Measurements from ENCODE around the gene WDFY3. TPM values are rescaled to one million over a fixed set of nuclear protein-coding genes. Genes with fewer than 3 reads are reported as not detected.

Gene WDFY3
- total and polyA plus RNA-seq, 9 of the 15 experiments (the other 6 are each of a cell fraction or from before 2014, with no cell fraction given), result 0.58 to 13.5 (median 9.4) TPM

DNA sequence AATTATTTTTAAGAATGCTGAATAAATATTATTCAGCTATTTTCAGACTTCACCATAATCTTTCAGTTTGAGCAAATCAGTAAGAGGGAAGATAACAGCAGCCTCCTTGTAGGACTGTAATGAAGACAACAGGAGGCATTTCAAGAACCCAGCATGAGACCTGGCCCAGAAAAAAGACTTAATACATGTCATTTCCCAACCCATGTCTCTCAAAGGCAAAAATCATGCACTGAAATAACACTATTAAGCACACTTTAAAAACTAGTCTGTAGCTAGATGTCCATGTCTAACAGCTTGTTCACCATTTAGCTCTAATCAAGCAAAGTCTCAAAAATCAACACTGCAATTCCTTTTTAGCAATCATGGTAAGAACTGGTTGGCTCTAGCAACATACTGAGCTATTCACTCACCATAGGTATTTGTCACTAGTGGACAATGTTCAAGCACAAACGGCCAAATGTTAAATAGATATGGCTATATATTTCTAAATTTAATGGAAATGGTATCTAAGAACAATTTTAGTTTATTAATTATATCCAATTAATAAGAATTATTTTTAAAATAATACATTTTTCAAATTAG is 109.9 kb downstream of the WDFY3 start (continued):
- TF ChIP-seq, protein P1, sequence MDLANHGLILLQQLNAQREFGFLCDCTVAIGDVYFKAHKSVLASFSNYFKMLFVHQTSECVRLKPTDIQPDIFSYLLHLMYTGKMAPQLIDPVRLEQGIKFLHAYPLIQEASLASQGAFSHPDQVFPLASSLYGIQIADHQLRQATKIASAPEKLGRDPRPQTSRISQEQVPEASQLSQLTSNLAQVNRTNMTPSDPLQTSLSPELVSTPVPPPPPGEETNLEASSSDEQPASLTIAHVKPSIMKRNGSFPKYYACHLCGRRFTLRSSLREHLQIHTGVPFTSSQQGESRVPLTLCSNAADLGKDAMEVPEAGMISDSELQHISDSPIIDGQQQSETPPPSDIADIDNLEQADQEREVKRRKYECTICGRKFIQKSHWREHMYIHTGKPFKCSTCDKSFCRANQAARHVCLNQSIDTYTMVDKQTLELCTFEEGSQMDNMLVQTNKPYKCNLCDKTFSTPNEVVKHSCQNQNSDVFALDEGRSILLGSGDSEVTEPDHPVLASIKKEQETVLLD (IDR thresholded peaks at IDR 0.05), result no peak
- no peak for TF ChIP-seq RFX7 (CRISPR knock-in tag; IDR thresholded peaks at IDR 0.05)

DNA sequence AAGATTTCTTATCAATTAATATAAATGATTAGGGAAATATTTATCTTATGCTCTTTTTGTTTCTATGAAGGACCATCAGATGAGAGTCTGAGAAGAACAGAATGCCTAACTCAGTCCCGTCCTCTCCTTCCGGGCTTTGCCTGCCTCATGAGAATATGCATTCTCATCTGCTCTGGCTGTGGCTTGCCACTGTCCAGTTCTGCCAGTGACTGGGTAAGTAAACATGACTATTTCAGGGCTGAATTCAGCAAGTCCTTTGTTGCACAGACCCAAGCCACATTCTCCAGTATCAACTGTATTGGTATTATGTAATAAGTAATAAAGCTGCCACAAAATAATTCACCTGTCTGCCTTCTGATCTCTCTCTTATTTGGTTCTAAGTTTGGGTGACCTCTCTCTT is 110.7 kb downstream of the WDFY3 start:
- no TSS peak for BruUV-seq (replicated peaks)
- H3K9me1 ChIP-seq (ENCODE audit: control insufficient read depth, insufficient read depth, low read length), result no peaks in the 10 kb centered on the region
- H3K4me1 ChIP-seq (replicated peaks in 1 of 2; ENCODE audit: control insufficient read depth in 2 of 2, insufficient read depth in 2 of 2, low read length in 2 of 2), result no peaks in the 10 kb centered on the region
- in situ Hi-C loops (cut with MboI) (no loop called here), intact Hi-C loops (cut with micrococcal nuclease) (no loop called here)
- H3K9ac ChIP-seq (ENCODE audit: insufficient read depth in 1 of 2, low read depth in 2 of 2, low read length in 2 of 2), result no peak overlapping the region
- ChIA-PET POLR2A (no interaction called here), CTCF (ENCODE audit: low intra/inter-chr PET ratio) (no interaction called here)
- H3K4me3 ChIP-seq, result no peak overlapping the region
- H4K20me1 ChIP-seq (replicated peaks; ENCODE audit: control insufficient read depth, insufficient read depth, low read length), result no peaks in the 10 kb centered on the region
- no peaks in the 10 kb centered on the region for H3K9me3 ChIP-seq (replicated peaks; ENCODE audit: control insufficient read depth, insufficient read depth, low read depth, low read length)
- H3K4me2 ChIP-seq (ENCODE audit: insufficient read depth, low read length), result no peak overlapping the region
- H3K79me2 ChIP-seq (ENCODE audit: control insufficient read depth, insufficient read depth, low read length), result no peaks in the 10 kb centered on the region
- no peaks in the 10 kb centered on the region for H3K27me3 ChIP-seq (ENCODE audit: control insufficient read depth in 2 of 2, insufficient read depth in 2 of 2, low read length in 2 of 2)
- no peaks in the 10 kb centered on the region for H3K36me3 ChIP-seq (ENCODE audit: control insufficient read depth, insufficient read depth, low read length)
- FAIRE-seq (no peak), ATAC-seq (no peak), DNase-seq (ENCODE audit: extremely low read depth in 1 of 4, low spot score in 3 of 4) (no peak)
- H2AFZ ChIP-seq (ENCODE audit: low read depth, low read length), result no peak overlapping the region
- WGBS (ENCODE audit: insufficient coverage, low coverage, missing lambda C conversion rate), result 5% methylated on average over 2 of the region's 2 CpGs
- no peak overlapping the region for H3K27ac ChIP-seq (ENCODE audit: extremely low read depth, low read depth, low read length)
- TF ChIP-seq FOXM1 (IDR thresholded peaks at IDR 0.05; ENCODE audit: low read depth), result no peak
- TF ChIP-seq FOXM1 (CRISPR knock-in tag; IDR thresholded peaks at IDR 0.05; ENCODE audit: low read depth), result no peak
- TF ChIP-seq, protein P2, sequence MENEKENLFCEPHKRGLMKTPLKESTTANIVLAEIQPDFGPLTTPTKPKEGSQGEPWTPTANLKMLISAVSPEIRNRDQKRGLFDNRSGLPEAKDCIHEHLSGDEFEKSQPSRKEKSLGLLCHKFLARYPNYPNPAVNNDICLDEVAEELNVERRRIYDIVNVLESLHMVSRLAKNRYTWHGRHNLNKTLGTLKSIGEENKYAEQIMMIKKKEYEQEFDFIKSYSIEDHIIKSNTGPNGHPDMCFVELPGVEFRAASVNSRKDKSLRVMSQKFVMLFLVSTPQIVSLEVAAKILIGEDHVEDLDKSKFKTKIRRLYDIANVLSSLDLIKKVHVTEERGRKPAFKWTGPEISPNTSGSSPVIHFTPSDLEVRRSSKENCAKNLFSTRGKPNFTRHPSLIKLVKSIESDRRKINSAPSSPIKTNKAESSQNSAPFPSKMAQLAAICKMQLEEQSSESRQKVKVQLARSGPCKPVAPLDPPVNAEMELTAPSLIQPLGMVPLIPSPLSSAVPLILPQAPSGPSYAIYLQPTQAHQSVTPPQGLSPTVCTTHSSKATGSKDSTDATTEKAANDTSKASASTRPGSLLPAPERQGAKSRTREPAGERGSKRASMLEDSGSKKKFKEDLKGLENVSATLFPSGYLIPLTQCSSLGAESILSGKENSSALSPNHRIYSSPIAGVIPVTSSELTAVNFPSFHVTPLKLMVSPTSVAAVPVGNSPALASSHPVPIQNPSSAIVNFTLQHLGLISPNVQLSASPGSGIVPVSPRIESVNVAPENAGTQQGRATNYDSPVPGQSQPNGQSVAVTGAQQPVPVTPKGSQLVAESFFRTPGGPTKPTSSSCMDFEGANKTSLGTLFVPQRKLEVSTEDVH (IDR thresholded peaks at IDR 0.05; ENCODE audit: low read depth, partially characterized antibody), result no peak
- no peak for TF ChIP-seq ZNF707 (CRISPR knock-in tag; conservative IDR thresholded peaks at IDR 0.05)
- TF ChIP-seq KDM1A (IDR thresholded peaks at IDR 0.05), result no peak
- no peak for TF ChIP-seq TARDBP (IDR thresholded peaks at IDR 0.05)
- TF ChIP-seq GATAD2B (IDR thresholded peaks at IDR 0.05; ENCODE audit: borderline replicate concordance), result no peak
- TF ChIP-seq ILK (tag; IDR thresholded peaks at IDR 0.05; ENCODE audit: borderline replicate concordance, low read depth), result no peak
- TF ChIP-seq PTBP1 (IDR thresholded peaks at IDR 0.05; ENCODE audit: low read depth, low read length), result no peak
- TF ChIP-seq ZNF780A (CRISPR knock-in tag; IDR thresholded peaks at IDR 0.05), result no peak
- TF ChIP-seq, protein P3, sequence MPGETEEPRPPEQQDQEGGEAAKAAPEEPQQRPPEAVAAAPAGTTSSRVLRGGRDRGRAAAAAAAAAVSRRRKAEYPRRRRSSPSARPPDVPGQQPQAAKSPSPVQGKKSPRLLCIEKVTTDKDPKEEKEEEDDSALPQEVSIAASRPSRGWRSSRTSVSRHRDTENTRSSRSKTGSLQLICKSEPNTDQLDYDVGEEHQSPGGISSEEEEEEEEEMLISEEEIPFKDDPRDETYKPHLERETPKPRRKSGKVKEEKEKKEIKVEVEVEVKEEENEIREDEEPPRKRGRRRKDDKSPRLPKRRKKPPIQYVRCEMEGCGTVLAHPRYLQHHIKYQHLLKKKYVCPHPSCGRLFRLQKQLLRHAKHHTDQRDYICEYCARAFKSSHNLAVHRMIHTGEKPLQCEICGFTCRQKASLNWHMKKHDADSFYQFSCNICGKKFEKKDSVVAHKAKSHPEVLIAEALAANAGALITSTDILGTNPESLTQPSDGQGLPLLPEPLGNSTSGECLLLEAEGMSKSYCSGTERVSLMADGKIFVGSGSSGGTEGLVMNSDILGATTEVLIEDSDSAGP (CRISPR knock-in tag; IDR thresholded peaks at IDR 0.05), result no peak
- no peak for TF ChIP-seq RNF2 (IDR thresholded peaks at IDR 0.05)
- no peak for TF ChIP-seq SMARCE1 (IDR thresholded peaks at IDR 0.05)
- TF ChIP-seq, protein P4, sequence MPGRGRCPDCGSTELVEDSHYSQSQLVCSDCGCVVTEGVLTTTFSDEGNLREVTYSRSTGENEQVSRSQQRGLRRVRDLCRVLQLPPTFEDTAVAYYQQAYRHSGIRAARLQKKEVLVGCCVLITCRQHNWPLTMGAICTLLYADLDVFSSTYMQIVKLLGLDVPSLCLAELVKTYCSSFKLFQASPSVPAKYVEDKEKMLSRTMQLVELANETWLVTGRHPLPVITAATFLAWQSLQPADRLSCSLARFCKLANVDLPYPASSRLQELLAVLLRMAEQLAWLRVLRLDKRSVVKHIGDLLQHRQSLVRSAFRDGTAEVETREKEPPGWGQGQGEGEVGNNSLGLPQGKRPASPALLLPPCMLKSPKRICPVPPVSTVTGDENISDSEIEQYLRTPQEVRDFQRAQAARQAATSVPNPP (IDR thresholded peaks at IDR 0.05; ENCODE audit: borderline replicate concordance, insufficient read depth, insufficient read length), result no peak
